Middle frontal gyrus (tissue), 1 donor: ENCODE results near the gene IL27RA.

ENCODE experiments used
- DNase-seq: peaks from one replicate; pipeline ENCODE4 v3.0.0-alpha.2; 2015; ENCODE audit warnings: low spot score; ENCODE audit errors: extremely low spot score

IL27RA gene

DNA sequence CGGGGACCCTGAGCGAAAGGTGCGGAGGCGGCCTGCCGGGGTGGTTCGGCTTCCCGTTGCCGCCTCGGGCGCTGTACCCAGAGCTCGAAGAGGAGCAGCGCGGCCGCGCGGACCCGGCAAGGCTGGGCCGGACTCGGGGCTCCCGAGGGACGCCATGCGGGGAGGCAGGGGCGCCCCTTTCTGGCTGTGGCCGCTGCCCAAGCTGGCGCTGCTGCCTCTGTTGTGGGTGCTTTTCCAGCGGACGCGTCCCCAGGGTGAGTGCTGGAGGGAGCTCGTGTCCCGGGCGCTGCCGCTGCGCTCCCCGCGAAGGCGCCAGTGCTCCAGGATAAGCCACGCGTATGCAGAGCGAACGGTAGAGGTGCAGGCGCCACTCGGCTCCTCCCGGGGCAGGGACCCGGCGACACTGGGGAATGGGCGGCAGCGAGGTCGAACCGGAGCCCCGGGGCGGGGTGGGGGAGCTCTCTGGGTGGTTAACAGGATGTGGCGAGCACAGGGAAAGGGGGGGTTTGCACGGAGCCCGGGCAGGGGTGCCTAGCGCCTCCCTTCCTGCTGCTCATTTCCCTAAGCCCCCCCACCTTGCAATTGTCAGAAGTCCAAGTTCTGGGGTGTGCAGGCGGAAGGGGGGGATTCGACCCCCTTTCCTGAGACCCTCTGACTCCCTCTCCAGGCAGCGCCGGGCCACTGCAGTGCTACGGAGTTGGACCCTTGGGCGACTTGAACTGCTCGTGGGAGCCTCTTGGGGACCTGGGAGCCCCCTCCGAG, at the start of gene IL27RA:
Gene IL27RA, plus strand, starts transcription at position 44 of the 762 bp plus-strand sequence. Its CDS starts 111 bp downstream, at position 155.
- no peak for DNase-seq

- DNase-seq = no peak
Observed at GRCh38 chr19:13981988-13982501, 49.5 kb upstream of the IL27RA start.

DNA sequence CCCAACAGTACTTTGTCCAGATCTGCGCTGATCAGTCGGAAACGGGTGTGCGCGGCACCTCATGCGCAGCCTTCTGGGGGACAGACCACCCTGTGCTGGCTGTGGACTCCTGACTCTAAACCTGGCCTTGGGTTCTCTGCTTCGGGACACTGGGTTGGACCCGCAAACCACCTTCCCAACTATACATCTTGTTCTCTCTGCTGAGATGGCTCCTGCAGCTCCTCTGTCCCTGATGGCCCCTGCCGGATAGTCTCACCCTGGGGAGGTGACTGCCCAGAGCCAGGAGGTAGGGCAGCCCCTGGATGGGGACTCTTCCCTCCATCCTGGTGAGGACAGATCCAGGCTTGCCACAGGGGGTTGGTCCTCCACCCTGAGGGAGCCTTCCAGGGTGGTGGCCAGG, 48.8 kb upstream of the IL27RA start:
- DNase-seq = no peak

- DNase-seq = no peak
Observed at GRCh38 chr19:13983213-13983889, 48.2 kb upstream of the IL27RA start.

- DNase-seq = no peak
Observed at GRCh38 chr19:13984186-13984585, 47.4 kb upstream of the IL27RA start.

GRCh38 chr19:13984875-13985741, 46.5 kb upstream of the IL27RA start:
- DNase-seq = no peak

DNA sequence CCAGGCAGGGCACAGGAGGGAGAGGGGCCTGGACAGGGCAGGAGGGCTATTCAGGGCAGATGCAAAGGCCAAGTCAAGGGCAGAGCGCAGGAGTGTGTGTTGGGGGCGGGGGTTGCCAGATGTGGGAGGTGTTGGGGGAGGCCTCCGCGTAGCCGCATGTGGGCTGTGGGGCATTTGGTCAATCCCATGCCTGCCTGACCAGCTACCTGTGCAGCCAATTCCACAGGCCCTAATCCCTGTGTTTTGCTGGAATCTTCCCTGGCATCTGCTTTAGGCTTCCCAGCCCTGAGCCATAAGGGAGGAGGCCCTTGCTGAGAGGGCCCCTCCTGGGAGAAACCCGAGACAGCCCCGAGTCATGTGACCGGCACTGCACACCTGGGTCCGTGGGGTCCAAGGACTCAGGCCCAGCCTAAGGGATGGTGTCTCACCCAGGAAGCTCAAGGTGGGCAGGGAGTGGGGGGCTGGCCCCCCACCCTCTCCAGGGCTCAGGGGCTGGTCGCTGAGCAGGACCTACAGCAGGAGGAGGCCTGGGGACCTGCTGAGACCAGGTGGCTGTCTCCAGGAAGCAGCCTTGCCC, 45.7 kb upstream of the IL27RA start:
- DNase-seq = no peak

DNA sequence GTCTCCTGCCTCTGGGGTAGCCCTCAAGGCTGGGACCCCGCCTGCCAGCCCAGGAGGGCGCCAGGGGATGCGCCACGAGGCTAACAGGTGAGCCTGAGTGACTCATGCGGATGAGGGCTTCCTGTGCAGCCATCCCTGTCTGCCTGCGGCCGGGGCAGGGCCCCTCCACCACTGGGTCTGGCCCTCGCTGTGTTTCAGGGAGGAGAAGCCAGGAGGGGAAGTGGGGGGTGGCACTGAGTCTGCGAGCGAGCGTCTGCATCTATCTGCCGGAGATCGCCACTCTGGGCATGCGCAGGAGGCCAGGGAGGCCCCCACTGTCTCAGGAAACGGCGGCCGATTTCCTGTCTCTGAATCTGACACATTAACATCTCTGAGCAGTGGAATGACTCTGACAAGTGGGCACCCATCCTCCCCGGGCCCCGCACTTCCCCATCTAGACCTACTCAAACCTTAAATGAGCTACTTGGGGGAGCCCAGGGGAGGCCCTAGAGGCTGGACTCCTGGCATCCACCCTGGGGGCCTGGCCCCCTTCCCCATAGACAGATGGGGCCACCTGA, 45.1 kb upstream of the IL27RA start:
- DNase-seq = peak; percentile 32

DNA sequence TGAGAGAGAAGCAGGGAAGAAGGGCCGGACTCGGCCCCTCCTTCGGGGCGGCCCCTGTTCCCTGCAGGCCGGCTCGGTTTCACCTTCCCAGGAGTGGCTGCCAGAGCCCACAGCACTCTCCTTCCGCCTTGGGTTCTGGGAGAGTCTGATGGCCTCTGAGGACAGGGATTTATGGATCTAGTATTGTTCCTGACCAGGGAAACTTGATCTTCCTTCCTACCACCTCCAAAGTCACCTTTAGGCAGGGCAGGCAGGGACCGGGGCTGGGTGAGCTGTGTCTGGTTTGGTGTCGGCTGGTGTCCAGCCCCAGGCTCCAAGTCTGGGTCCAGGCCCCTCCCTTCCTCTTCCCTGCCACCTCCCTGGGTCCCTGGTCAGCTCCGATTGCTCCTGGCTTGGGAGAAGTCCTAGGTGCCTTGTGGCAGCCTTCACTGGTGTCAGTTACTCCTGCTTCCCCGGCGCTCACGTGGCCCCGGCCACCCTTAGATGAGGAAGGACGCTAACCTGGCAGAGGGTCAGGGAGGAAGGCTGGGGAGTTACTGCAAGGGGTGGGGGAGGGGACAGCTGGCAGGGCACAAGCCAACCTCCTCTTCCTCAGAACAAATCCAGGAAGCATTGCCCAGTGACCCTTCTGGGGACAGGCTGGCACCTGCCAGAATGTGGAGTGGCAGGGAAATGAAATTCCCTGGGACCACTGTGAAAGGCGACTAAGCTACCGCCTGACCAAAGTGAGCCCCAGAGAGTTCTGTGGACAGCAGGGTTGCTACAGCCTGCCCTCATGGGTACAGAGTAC, 44.3 kb upstream of the IL27RA start:
- DNase-seq = no peak

DNA sequence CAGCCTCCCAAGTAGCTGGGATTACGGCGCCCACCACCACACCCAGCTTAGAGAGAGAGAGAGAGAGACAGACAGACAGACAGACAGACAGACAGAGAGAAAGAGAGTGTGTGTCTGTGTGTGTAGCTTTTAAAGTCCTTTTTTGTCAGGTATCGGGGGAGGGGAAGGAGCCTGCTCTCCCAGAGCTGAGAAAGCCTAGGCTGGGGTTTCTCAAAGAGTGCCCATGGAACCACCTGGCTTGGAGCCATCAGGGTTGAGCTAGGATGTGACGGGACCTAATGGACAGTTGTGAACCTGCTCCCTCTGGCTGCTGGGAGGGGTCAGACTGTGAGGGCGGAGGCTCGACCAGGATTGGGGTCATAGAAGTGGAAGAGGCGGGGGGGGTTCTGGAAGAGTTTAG, 42.1 kb upstream of the IL27RA start:
- no peak for DNase-seq

- DNase-seq = no peak
Observed at GRCh38 chr19:13990085-13990484, 41.5 kb upstream of the IL27RA start.

DNA sequence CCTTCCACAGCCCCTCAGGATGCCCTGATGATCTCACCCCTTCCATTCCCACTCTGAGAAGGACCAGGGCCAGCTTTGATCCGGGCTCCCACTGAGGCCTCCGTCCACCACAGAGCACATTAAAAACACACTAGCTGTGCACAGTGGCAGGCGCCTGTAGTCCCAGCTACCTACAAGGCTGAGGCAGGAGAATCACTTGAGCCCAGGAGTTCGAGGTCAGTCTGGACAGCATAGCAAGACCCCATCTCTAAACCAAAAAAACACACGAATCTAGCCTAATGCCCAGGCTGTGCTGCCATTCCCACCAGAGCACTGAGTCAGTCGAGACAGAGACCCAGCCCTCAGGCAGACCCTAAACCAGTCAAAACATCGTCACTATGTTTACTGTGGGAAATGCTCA, 39.5 kb upstream of the IL27RA start:
- no peak for DNase-seq

- DNase-seq = no peak
Observed at GRCh38 chr19:13993590-13994300, 37.8 kb upstream of the IL27RA start.

DNA sequence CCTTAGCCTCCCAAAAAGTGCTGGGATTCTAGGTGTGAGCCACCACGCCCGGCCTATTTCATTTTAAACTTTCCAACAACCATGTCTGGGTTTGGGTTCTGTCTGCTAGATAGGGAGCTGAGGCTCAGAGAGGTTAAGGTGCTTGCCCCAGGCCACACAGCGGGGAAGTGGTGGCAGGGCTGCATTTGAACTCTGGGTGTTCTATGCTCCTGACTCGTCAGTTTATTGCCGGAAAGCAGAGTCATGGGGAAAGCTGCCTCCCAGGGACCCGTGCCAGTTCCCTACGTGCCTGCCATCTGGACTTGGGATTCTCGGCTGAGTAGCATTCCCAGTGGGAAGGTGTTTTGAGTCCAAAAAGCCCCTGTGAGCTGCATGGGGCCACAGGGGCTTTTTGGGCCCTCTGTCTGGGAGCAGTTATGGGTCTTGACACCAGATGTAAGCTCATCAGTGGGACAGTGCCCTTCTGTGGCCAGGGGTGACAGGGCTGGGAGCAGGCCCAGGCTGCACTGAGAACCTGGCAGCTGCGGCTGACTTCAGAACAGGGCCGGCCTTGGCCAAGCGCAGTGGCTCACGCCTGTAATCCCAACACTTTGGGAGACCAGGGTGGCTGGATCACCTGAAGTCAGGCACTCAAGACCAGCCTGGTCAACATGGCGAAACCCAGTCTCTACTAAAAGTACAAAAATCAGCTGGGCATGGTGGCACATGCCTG, 36.4 kb upstream of the IL27RA start:
- no peak for DNase-seq

GRCh38 chr19:13995878-13996765, 35.4 kb upstream of the IL27RA start:
- DNase-seq = no peak

GRCh38 chr19:13996928-13997630, 34.5 kb upstream of the IL27RA start:
- no peak for DNase-seq

DNA sequence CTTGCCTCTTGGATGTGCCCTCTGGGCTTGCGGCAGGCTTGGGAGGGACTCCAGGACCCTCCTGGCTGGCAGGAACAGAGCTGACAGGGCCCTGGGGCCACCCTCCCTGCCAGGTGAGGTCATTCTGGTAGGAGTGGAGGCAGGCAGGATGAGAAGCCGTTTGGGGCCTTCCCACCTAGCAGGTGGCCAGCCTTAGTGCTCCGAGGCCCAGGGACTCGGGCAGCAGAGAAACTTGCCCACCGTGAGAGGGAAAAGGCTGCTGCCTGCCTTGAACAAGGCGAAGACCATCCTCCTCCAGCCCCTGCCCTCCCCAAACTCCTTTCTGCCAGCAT, 34.0 kb upstream of the IL27RA start:
- no peak for DNase-seq
